Fibroblast of villous mesenchyme (primary cell): ENCODE measurements around the gene UCN. TPM values are rescaled to one million over a fixed set of nuclear protein-coding genes. Genes with fewer than 3 reads are reported as not detected.
A peak's percentile ranks its signal among the peaks of the same experiment; 100 is the strongest.

ENCODE experiments used
- DNase-seq: peaks from one replicate; pipeline ENCODE4 v3.0.0-alpha.2; 2010; ENCODE audit warnings: low read depth
- H3K4me3 ChIP-seq: 2 replicates; pipeline ENCODE4 v1.5.1; 2011; ENCODE audit warnings: low read depth, mild to moderate bottlenecking, low read length
- CTCF ChIP-seq: IDR thresholded peaks from 2 replicates; pipeline ENCODE4 v1.5.1; 2012; ENCODE audit warnings: low read depth, mild to moderate bottlenecking, low read length; ENCODE audit not compliant: insufficient read depth
- total RNA-seq: library from RNA; depleted of rRNA; stranded (reverse); fragments of >200 nt; gene quantifications from 2 replicates; pipeline ENCODE4 v1.2.3, GENCODE V29; 2012

The UCN gene
- total RNA-seq, 1 donor: 0.43 TPM

- no peak overlapping the region for H3K4me3 ChIP-seq
- DNase-seq: no peak
- no peak for TF ChIP-seq CTCF
These were observed 9.7 kb downstream of the UCN start for GRCh38 chr2:27298391-27299080.

- DNase-seq: no peak
- no peak for TF ChIP-seq CTCF
- H3K4me3 ChIP-seq: no peak overlapping the region
These were observed 11.1 kb downstream of the UCN start for GRCh38 chr2:27297195-27297594.

GRCh38 chr2:27296481-27296880 lies 11.8 kb downstream of the UCN start:
- TF ChIP-seq CTCF: no peak
- DNase-seq: peak; percentile 33
- H3K4me3 ChIP-seq: no peak overlapping the region

GRCh38 chr2:27294928-27295327 lies 13.3 kb downstream of the UCN start:
- TF ChIP-seq CTCF: no peak
- DNase-seq: no peak
- H3K4me3 ChIP-seq: no peak overlapping the region

GRCh38 chr2:27291865-27292264 lies 16.4 kb downstream of the UCN start:
- DNase-seq: no peak
- no peak overlapping the region for H3K4me3 ChIP-seq
- no peak for TF ChIP-seq CTCF

GRCh38 chr2:27290549-27290948 lies 17.7 kb downstream of the UCN start:
- DNase-seq: no peak
- no peak overlapping the region for H3K4me3 ChIP-seq
- no peak for TF ChIP-seq CTCF

- DNase-seq: no peak
- H3K4me3 ChIP-seq: no peak overlapping the region
- no peak for TF ChIP-seq CTCF
These were observed 19.6 kb downstream of the UCN start for GRCh38 chr2:27288610-27289009.
